Middle frontal gyrus (tissue), 1 donor: ENCODE measurements around the gene WDR54.
"Not testable (repeated sequence)": the region's sequence is repeated elsewhere in the genome, so short reads cannot be mapped to it uniquely, and the experiment has no call there.

ENCODE experiments used
- DNase-seq: peaks from one replicate; pipeline ENCODE4 v3.0.0-alpha.2; 2015; ENCODE audit warnings: low spot score; ENCODE audit errors: extremely low spot score

Gene WDR54

DNA sequence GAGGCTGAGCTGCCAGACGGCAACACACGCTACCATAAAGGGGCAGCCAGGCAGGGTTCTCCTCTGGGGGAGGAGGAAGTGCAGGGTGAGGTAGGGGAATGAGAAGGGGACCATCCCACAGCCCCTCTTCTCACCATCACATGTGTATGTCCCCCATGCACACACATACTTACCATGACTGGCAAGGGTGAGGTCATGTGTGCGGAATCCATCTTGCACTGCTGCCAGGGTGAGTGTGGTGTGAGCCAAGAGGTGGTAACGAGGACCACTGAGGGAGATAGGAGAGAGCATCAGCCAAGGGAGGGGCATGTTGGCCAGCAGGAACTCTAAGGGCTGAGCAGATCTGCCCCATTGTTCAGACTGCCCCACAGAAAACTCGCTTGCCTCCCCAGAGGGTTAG, 7.1 kb downstream of the WDR54 start:
- DNase-seq, result no peak

DNA sequence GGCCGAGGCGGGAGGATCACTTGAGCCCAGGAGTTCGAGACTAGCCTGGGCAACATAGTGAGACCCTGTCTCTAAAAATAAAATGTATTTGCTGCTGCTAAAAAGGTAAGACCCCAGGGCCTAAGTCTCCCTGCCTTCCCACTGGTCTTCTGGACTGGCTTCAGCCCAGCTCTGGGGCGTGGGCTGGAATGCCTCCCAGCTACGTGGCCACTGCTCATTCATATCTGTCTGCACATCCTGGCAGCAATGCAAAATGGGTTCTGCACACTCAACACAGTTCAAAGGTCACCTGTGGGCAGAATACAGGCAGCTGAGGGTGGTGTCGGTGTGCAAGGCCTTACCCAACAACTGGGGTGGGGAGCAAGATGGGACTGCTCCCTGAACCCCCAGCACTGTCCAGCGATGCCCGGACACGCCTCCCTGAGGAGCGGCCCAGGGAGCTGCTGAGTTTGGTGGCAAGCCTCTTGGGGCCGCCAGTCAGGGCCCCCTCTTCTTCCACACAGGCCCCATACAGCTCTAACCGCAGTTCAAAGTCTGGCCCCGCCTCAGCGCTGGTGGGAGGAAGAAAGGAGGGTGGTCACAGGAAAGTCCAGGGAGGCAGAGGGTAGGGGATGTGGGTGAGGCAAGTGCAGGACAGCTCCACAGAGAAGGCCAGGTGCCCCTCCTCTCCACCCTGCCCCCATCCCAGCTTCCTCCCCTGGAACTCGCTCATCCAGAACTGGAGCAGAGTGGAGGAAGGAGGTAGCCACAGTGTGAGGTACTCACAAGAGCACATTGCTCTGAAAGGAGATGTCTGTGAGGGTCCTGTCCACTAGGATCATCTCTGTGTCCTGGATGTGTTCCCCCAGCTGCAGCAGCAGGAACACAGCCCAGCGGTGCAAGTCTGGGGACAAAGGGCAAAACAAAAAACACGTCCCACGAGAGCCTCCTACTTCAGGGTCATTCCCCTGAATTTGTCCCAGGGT, 8.2 kb downstream of the WDR54 start:
- no peak for DNase-seq

DNA sequence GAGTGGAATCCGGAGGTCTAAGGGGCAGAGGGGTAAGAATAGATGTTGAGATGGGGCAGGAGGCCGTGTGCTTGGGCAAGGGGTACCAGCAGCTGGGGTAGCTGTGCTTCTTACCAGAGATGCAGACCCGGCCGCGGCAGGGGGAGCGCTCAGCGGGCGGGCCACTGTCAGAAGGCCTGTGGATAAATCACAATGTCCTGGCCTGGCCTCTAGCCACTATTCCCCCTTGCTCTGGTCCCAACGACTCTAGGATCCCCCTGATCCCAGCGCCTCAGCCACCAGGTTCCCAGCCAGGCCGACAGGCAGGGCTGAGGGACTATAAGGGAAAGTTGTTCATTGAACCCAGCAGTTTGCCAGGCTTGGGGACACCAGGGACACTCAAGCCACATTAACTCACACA, 9.0 kb downstream of the WDR54 start:
- no peak for DNase-seq

DNA sequence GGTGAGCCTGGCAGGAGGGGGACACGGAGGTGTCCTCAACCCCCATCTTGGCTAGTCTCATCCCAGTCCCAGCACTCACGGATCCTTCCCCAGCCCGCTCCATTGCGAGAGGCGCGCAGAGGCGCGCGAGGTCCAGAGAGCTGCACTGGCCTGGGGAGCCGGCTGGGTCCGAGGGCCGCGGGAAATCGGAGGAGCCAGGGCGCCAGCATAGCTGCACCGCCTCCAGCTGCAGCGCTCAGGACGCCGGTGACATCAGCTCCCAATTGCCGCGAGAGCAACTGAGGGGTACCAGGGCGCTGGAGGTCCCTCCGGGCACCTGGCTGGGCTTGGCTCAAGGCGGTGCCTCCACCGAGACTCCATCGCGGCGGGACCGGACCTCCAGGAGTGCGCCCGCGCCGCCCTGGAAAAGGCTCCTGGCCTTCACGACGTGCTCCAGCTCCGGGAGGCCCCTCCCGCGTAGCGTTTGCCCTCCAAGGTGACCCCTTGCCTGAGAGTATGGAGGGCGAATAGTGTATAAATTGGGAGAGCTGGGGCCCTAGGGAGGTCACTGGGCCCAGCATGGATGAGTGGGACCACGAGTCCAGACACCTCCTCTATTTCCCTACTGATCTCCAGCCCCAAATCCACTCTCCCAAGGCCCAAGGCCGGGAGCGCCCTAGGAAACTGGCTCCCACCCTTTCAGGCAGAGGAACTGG, 14.7 kb downstream of the WDR54 start:
- no peak for DNase-seq

DNA sequence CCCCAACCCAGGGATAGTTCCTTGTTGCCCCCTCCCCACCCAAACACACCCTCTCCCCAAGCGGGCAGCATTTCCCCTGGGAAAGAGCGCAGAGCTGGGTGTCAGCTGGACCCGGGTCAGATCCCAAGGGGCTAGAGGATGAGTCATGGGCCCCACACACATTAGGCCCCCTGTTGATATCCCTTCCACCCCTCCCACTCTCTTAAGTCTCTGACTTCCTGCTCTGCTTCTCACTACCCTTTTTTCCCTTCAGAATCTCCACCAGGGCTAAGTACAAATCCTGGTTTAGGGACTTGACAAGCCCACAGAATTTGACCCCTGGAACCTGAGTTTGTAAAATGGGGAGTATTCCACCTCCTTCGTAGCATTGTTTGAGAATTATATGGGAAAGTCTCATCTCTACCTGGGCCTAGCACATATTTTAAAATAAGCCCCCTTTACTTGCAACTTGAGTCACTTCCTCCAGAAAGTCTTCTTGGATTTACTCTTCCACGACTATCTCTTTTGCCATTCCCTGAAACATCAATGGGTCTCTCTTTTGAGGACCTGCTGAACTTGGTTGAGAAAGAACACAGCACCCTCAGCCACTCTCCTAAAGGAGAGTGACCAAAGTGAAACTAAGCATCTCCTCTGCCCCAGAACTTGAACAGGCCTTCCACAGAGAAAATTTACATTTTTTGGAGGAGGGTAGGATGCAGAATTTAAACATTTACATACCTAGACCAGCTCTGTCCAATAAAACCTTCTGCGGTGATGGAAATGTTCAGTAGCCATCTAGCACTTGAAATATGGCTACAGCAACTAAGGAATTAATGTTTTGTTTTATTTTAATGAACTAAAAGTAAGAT, 15.5 kb downstream of the WDR54 start:
- no peak for DNase-seq

DNA sequence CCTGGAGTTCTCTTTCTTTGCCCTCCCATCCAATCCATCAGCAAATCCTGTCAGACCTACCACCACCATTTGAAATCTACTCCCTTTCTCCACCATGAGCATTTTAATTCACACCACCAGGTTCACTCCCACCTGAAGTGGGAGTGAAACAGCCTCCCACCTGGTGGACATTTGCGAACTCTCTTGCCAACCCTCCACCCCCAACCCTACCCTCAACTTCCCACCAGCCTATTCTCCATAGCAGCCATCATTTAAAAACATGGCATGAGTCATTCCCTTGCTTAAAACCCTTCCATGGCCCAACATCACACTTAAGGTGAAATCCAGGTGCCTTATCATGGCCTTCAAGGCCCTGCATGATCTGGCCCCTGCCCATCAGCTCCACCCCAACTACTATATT, 16.7 kb downstream of the WDR54 start:
- DNase-seq, result no peak

DNA sequence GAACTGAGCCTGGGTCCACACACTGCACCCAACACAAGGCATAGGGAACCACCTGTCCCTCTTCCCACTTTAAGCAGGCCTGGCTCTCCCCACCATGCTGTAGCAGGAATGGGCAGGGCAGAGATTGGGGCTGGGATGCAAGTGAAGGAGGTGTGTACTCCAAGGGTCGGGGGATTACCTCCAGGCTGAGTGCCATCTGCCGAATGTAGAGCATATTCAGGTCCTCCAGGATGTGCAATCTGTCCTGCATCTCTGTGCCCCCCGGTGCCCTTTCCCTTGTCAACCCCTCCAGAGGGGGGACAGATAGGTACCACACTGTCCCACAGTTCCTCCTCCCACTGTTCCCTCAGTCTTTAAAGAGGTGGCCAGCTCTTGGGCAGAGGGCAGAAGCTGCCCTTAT, 17.8 kb downstream of the WDR54 start:
- no peak for DNase-seq

DNA sequence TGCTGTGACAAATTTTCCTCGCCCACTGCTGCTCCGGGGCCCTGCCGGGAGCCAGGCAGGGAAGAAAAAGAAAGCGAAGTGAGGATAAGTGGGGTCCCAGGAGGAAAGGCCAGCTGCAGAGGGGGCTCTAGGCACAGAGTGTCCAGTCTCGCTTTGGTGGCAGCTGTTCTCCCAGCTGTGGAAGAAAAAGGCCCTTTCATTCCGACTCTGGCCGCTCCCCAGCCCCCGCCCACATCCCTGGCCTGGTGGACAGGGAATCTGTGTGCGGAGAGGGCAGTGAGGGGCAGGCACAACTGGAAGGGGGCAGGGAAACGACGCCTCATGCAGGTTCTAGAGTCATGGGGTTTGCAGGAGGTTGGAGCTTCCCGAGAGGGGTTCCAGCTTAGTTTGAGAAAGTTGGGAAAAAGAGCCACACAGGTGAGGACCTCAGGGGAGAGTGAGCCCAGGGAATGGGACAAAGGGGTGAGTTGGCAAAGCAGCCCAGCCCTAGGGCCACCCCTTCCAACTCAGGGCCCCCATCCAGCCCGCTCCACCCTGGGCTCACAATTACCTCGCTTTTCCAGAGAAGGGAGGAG, 18.4 kb downstream of the WDR54 start:
- DNase-seq, result peak; percentile 76

DNA sequence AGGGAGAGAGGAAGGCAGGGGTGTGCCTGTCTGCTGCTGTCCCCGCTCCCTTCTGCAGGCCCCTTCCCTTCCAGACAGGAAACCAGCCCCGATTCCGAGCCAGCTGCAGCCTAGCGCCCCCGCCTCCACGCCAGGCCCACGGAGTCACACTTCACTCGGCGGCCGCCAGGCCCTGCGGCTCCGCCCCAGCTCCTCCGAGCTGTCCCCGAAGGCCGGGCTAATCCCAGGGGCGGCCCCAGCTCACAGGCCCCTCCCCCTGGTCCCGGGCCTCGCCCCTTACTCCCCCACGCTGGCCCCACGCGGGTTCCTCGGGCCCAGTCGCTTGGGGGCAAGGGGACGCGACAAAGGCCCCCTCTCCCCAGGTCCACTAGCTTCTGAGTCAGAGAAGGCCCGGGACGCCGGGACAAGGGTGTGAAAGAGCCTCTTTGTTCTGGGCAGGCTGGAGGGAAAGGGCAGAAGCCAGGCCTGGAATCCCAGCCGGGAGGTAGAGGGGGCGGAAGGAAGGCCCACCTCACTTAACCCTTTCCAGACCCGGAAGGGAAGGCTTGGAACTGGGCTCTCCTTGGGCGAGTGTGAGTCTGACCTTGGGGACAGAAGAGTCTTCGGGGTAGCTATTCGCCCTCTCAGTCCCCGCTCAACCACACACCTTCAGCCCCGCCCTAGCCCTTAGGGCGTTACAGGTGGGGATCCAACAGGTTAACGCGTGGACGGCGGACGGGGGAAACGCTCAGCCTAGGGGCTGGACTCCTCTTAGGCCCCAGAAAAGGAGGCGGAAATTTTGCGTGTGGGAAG, 19.0 kb downstream of the WDR54 start:
- peak; percentile 58 for DNase-seq

DNA sequence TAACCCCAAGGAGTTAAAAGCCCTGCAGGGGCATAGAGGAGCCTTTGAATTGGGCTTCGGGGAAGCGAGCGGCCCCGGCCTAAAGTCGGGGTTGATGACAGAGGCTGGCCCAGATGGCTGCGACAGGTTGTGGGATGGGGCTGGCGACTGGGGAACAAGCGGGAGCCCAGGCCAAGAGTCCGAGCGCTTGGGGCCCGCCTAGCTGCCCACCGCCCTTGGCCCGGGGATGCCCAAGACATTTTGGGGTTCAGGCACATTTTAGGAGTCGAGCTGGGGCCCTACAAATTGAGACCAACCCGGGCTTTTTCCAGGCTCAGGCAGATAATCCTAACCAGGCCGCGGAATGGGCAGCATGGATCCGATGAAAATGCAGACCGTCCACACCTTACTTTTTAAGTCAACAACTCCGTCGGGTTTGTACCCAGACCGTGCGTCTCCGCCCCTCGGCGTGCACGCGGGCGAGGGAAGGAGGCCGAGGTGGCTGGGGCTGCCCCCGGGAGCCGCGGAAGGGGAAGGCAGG, 19.7 kb downstream of the WDR54 start:
- DNase-seq, result no peak

DNA sequence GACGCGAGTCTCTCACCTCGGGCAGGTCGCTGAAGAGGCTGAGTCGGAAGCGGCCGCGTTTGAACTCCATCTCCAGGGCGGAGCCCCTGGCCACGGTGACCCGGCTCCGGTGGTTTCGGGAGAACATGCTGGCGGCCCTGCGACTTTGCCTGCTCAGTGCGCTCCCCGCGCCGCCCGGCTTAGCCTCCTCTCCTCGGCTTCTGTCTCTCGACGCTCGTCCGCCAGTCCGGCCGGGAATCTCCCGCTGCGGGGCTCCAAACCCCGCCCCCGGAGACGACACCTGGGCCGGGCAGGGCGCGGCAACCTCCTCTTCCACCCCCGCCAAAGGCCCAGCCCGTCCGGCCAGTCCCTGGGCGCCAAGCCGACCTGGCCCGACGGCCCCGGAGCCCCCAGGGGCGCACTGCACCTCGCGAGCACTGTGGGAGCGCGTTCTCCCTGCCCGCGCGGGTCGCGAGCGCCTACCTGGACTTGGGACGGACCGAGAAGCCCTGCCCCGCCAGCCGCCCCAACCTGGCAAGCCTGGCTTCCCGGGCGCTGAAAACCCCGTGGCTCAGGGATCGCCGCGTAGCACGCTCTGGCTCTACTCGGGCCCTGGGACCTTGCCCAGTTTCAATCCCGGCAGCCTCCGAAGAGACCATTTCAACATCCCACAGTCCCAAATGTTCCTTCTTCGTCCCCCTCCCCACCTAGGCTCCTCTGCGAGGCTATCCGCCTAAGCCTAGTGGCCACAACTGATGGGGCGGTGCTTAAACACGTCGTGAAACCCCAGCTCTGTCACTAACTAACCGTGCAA, 20.4 kb downstream of the WDR54 start, which contains the start of gene RTKN:
TSS of gene RTKN (minus strand) at position 248 of the 793 bp plus-strand sequence. CDS start at position 127, 121 bp downstream.
- no peak for DNase-seq

DNA sequence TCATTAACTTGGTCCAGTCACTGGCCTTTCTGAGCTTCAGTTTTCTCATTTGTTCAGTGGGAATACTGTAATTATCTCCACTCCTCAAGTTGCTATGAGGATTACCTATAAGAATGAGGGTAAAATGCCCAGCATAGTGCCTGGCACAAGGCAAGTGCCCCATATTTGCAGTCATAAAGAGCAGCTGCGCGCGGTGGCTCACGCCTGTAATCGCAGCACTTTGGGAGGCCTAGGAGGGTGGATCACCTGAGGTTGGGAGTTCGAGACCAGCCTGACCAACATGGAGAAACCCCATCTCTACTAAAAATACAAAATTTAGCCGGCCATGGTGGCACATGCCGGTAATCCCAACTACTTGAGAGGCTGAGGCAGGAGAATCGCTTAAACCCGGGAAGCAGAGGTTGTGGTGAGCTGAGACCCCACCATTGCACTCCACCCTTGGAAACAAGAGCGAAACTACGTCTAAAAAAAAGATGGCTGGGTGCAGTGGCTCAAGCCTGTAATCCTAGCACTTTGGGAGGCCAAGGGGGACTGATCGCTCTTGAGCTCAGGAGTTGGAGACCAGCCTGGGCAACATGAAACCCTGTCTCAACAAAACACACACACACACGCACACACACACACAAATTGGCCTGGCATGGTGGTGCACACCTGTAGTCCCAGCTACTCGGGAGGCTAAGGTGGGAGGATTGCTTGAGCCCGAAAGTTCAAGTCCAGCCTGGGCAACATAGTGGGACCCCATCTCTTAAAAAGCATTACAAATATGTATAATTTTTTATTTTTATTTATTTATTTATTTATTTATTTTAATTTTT, 21.2 kb downstream of the WDR54 start:
- DNase-seq, result not testable (repeated sequence)

DNA sequence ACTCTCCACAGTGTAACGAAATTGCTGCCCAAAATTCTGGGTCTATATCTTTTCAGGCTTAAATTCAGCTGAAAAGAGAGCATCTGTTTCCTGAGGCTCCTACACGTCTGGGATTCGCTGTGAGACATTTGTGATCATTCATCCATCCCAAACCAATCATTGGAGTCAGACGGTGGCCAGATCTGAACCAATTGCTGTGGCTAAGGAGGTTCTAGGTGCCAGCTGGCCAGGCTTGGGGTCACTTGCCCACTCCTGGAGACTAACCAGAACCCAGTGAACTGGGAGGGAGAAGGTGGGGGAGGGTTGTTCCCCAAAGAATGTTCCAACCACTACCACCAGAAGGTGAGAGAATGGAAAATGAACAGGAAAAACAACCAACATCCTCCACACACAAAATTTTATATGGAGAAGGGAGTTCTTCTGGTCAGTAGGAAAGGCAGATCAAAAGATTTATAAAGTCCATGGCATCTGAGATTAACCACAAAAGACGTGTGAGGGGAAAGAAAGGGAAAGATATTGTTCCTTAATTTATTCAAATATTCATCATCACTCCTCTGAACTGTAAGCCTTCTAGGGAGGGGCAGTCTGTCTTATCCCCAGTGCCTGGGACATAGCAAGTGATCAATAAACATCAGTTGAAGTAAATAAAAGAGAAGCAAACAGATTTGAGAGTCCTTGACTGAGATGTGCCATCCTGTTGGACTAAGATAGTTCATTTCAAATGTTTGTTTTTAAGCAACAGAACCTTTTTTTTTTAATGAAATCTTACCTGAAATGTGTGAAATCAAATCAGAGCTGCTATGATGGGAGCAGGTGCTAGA, 23.2 kb downstream of the WDR54 start:
- DNase-seq, result no peak

DNA sequence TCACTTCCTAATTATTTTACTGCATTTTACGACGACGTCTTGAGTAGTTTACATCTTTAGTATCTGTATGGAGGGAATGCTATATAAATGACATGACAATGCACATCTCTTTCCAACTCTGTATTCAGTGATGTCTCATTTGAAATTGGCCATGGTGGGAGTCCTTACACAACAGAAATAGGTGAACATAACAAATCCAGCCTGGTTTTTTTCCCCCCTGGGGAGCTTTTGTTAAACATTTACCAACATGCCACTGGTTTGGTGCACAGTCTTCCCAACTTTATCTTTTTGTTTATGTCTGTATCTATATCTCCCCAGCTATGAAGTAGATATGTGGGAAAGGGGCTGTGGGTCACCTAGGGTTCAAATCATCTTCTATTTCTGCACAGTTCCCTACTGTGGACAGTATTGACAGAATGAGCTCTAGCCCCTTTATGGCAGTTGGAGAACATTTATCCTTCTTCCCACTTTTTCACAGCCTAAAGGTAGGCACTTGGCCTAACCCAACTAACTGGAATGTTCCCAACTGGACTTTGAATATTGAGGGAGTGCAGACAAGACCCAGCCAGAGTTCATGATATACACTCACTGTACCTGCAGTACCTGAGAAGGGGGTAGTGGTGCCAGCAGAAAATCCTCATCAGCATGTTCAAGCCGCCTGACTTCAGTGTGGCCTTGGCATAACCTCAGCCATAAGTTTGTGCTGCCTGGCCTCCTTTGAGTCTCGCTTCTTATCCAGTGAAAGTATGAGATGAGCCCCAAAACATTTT, 25.9 kb downstream of the WDR54 start:
- DNase-seq, result no peak

DNA sequence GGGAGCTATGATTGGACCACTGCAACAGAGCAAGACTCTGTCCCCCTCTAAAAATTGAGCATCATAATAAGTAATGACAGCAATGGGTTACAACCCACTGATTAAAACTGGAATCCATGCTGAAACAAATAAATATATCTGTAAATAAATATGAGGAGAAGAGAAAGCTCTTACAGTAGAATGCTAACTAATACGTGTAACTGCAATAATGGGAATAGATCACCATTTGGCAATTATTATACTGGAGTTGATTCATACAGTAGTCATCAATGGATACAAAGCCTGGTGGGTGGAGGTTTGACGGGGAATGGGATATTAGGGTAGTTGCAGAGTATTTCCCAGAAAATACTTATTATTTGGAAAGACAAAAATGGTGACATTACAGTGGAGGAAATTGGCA, 27.2 kb downstream of the WDR54 start:
- DNase-seq, result no peak

DNA sequence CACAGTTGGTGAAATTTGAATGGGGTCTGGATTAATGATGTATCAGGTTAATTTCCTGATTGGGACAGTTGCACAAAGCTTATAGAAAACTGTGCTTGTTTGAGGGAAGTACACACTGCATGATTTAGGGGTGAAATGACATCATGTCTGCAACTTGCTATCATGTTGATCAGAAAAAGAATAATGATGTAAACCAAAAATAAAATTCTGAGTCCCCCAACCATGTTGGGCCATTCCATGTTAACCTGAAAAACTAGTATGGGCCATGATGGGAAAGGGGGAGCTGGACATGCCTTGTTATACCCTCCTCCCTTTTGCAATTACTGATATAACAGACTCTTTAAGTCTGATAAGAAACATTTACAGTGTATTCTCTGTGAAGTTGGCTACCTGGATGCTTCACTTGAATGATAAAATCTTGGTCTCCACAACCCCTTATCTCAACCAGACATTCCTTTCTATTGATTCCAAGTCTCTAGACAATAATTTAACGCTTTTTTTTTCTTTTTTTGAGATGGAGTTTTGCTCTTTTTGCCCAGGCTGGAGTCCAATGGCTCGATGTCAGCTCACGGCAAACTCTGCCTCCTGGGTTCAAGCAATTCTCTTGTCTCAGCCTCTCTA, 29.1 kb downstream of the WDR54 start:
- no peak for DNase-seq
